Activated naive CD8-positive, alpha-beta T cell (primary cell): ENCODE measurements around the gene RARRES2.
"Not testable (repeated sequence)": the region's sequence is repeated elsewhere in the genome, so short reads cannot be mapped to it uniquely, and the experiment has no call there.

Experiments used
- H3K27ac Mint-ChIP-seq: one replicate; pipeline ENCODE4 v1.8.0; 2021; ENCODE audit warnings: mixed read lengths
- H3K27me3 Mint-ChIP-seq: one replicate; pipeline ENCODE4 v1.8.0; 2021; ENCODE audit warnings: mixed read lengths
- H3K36me3 Mint-ChIP-seq: one replicate; pipeline ENCODE4 v1.8.0; 2021; ENCODE audit warnings: mixed read lengths
- H3K4me1 Mint-ChIP-seq: one replicate; pipeline ENCODE4 v1.8.0; 2021; ENCODE audit warnings: low read depth, mixed read lengths
- H3K4me3 Mint-ChIP-seq: one replicate; pipeline ENCODE4 v1.8.0; 2021; ENCODE audit warnings: mild to moderate bottlenecking, mixed read lengths
- H3K9me3 Mint-ChIP-seq: one replicate; pipeline ENCODE4 v1.8.0; 2021; ENCODE audit warnings: low read depth, mixed read lengths

Gene RARRES2

GRCh38 chr7:150327308-150327707, 14.1 kb downstream of the RARRES2 start:
- Mint-ChIP-seq H3K27me3 (no peaks in the 10 kb centered on the region), H3K4me3 (no peak overlapping the region), H3K27ac (no peak overlapping the region), H3K36me3 (peaks cover 14% of the 10 kb centered on the region), H3K9me3 (no peaks in the 10 kb centered on the region), H3K4me1 (peaks cover 32% of the 10 kb centered on the region)

- Mint-ChIP-seq H3K36me3 (peaks cover 14% of the 10 kb centered on the region), H3K27ac (no peak overlapping the region), H3K4me1 (peaks cover 37% of the 10 kb centered on the region), H3K4me3 (no peak overlapping the region), H3K27me3 (no peaks in the 10 kb centered on the region), H3K9me3 (no peaks in the 10 kb centered on the region)
Measured at GRCh38 chr7:150326657-150327268, 14.7 kb downstream of the RARRES2 start.

GRCh38 chr7:150325901-150326300, 15.5 kb downstream of the RARRES2 start:
- no peaks in the 10 kb centered on the region for H3K27me3 Mint-ChIP-seq
- peak overlapping the region; percentile 54 for H3K27ac Mint-ChIP-seq
- H3K36me3 Mint-ChIP-seq: peaks cover 15% of the 10 kb centered on the region
- H3K4me1 Mint-ChIP-seq: peaks cover 43% of the 10 kb centered on the region
- no peaks in the 10 kb centered on the region for H3K9me3 Mint-ChIP-seq
- peak overlapping the region; percentile 35 for H3K4me3 Mint-ChIP-seq

GRCh38 chr7:150325110-150325611, 16.3 kb downstream of the RARRES2 start:
- H3K36me3 Mint-ChIP-seq: peaks cover 15% of the 10 kb centered on the region
- H3K4me3 Mint-ChIP-seq: peak overlapping the region; percentile 98
- peaks cover 47% of the 10 kb centered on the region for H3K4me1 Mint-ChIP-seq

GRCh38 chr7:150324373-150324961, 17.0 kb downstream of the RARRES2 start:
- Mint-ChIP-seq H3K4me1 (peaks cover 50% of the 10 kb centered on the region), H3K36me3 (peaks cover 15% of the 10 kb centered on the region), H3K27me3 (no peaks in the 10 kb centered on the region), H3K4me3 (peak overlapping the region; percentile 98), H3K27ac (peak overlapping the region; percentile 99), H3K9me3 (no peaks in the 10 kb centered on the region)

More at GRCh38 chr7:150325110-150325611, 16.3 kb downstream of the RARRES2 start:
- no peaks in the 10 kb centered on the region for H3K9me3 Mint-ChIP-seq
- H3K27ac Mint-ChIP-seq: peak overlapping the region; percentile 99
- H3K27me3 Mint-ChIP-seq: no peaks in the 10 kb centered on the region

- no peaks in the 10 kb centered on the region for H3K27me3 Mint-ChIP-seq
- peak overlapping the region; percentile 99 for H3K27ac Mint-ChIP-seq
- peaks cover 50% of the 10 kb centered on the region for H3K4me1 Mint-ChIP-seq
- peak overlapping the region; percentile 98 for H3K4me3 Mint-ChIP-seq
- peaks cover 15% of the 10 kb centered on the region for H3K36me3 Mint-ChIP-seq
- H3K9me3 Mint-ChIP-seq: no peaks in the 10 kb centered on the region
Measured at GRCh38 chr7:150323682-150324372, 17.6 kb downstream of the RARRES2 start.

- Mint-ChIP-seq H3K27me3 (no peaks in the 10 kb centered on the region), H3K9me3 (no peaks in the 10 kb centered on the region), H3K4me1 (peaks cover 50% of the 10 kb centered on the region), H3K4me3 (peak within 1 kb of the TSS; percentile 98), H3K27ac (peak within 1 kb of the TSS; percentile 99), H3K36me3 (peaks cover 15% of the 10 kb centered on the region)
Measured at GRCh38 chr7:150322833-150323681, 18.4 kb downstream of the RARRES2 start, which contains the start of the genes ACTR3C and LRRC61. TSS of gene ACTR3C (minus strand) at chr7:150323545. CDS start at chr7:150295296, 28,249 bp downstream. TSS of gene LRRC61 (plus strand) at chr7:150323355. CDS start at chr7:150336862, 13,507 bp downstream.

- no peaks in the 10 kb centered on the region for H3K9me3 Mint-ChIP-seq
- H3K27ac Mint-ChIP-seq: peak overlapping the region; percentile 98
- peak overlapping the region; percentile 96 for H3K4me3 Mint-ChIP-seq
- H3K27me3 Mint-ChIP-seq: no peaks in the 10 kb centered on the region
- H3K36me3 Mint-ChIP-seq: peaks cover 20% of the 10 kb centered on the region
- peaks cover 52% of the 10 kb centered on the region for H3K4me1 Mint-ChIP-seq
Measured at GRCh38 chr7:150322114-150322832, 19.2 kb downstream of the RARRES2 start.

- no peaks in the 10 kb centered on the region for H3K9me3 Mint-ChIP-seq
- H3K27me3 Mint-ChIP-seq: no peaks in the 10 kb centered on the region
- peak overlapping the region; percentile 98 for H3K27ac Mint-ChIP-seq
- H3K4me1 Mint-ChIP-seq: peaks cover 50% of the 10 kb centered on the region
- peak overlapping the region; percentile 96 for H3K4me3 Mint-ChIP-seq
- H3K36me3 Mint-ChIP-seq: peaks cover 17% of the 10 kb centered on the region
Measured at GRCh38 chr7:150321788-150322113, 19.7 kb downstream of the RARRES2 start.

GRCh38 chr7:150317748-150318444, 23.5 kb downstream of the RARRES2 start:
- H3K4me1 Mint-ChIP-seq: peaks cover 27% of the 10 kb centered on the region
- no peak overlapping the region for H3K4me3 Mint-ChIP-seq
- H3K9me3 Mint-ChIP-seq: no peaks in the 10 kb centered on the region
- H3K36me3 Mint-ChIP-seq: peaks cover 10% of the 10 kb centered on the region
- H3K27ac Mint-ChIP-seq: peak overlapping the region; percentile 38
- no peaks in the 10 kb centered on the region for H3K27me3 Mint-ChIP-seq

- H3K4me1 Mint-ChIP-seq: peaks cover 19% of the 10 kb centered on the region
- not testable (repeated sequence) for H3K9me3 Mint-ChIP-seq, H3K4me3 Mint-ChIP-seq, H3K36me3 Mint-ChIP-seq, H3K27me3 Mint-ChIP-seq, H3K27ac Mint-ChIP-seq
Measured at GRCh38 chr7:150316987-150317386, 24.4 kb downstream of the RARRES2 start.

- H3K36me3 Mint-ChIP-seq: peaks cover 7% of the 10 kb centered on the region
- H3K27ac Mint-ChIP-seq: no peak overlapping the region
- H3K4me1 Mint-ChIP-seq: peaks cover 3% of the 10 kb centered on the region
- H3K27me3 Mint-ChIP-seq: no peaks in the 10 kb centered on the region
- no peak overlapping the region for H3K4me3 Mint-ChIP-seq
- H3K9me3 Mint-ChIP-seq: no peaks in the 10 kb centered on the region
Measured at GRCh38 chr7:150314639-150315239, 26.7 kb downstream of the RARRES2 start.

- peaks cover 7% of the 10 kb centered on the region for H3K36me3 Mint-ChIP-seq
- H3K27me3 Mint-ChIP-seq: no peaks in the 10 kb centered on the region
- H3K4me3 Mint-ChIP-seq: no peak overlapping the region
- no peak overlapping the region for H3K27ac Mint-ChIP-seq
- H3K4me1 Mint-ChIP-seq: peaks cover 3% of the 10 kb centered on the region
- no peaks in the 10 kb centered on the region for H3K9me3 Mint-ChIP-seq
Measured at GRCh38 chr7:150313870-150314269, 27.6 kb downstream of the RARRES2 start.
